H1 (cell line): ENCODE data around the gene DPEP1. TPM values are rescaled to one million over a fixed set of nuclear protein-coding genes. Genes with fewer than 3 reads are reported as not detected.

Experiments
- ATF3 ChIP-seq: IDR thresholded peaks from 2 replicates; pipeline ENCODE4 v1.6.1; 2011; ENCODE audit warnings: low read depth, mild to moderate bottlenecking, low read length; ENCODE audit not compliant: insufficient read depth
- CHD7 ChIP-seq: fragments of 300-600 bp; sonication (generic); IDR thresholded peaks from 2 replicates; pipeline ENCODE4 v1.7.1; 2012; ENCODE audit warnings: low read length, moderate library complexity, mild to moderate bottlenecking, inconsistent platforms; ENCODE audit not compliant: insufficient replicate concordance
- GABPA ChIP-seq: IDR thresholded peaks from 2 replicates; pipeline ENCODE4 v1.6.1; 2011; ENCODE audit warnings: mild to moderate bottlenecking, low read length, moderate library complexity, borderline replicate concordance; ENCODE audit not compliant: insufficient read depth
- RAD21 ChIP-seq, 2 experiments: IDR thresholded peaks in 1 of 2; conservative IDR thresholded peaks in 1 of 2; 2 replicates each; pipeline ENCODE4 v1.6.1; 2011; ENCODE audit warnings: low read depth in 2 of 2, low read length in 2 of 2, improper control_type of control experiment in 1 of 2, inconsistent platforms in 1 of 2, mild to moderate bottlenecking in 1 of 2, moderate library complexity in 1 of 2
- TBP ChIP-seq: IDR thresholded peaks from 2 replicates; pipeline ENCODE4 v1.6.1; 2011; ENCODE audit warnings: low read depth, low read length, improper control_type of control experiment
- polyA plus RNA-seq, 7 experiments: library from polyadenylated mRNA; depleted of rRNA in 3 of 7; stranded (reverse) in 5 of 7; unstranded in 2 of 7; fragments of >200 nt in 5 of 7; fragments of 200-250 nt in 2 of 7; gene quantifications; 1 replicate in 5 of 7; 2 replicates in 1 of 7; 4 replicates in 1 of 7; pipeline versions ENCODE4 v1.2.1 to v1.2.3, GENCODE V29; 2011 to 2013; ENCODE audit warnings: missing spikeins in 2 of 7, mixed read lengths in 2 of 7
- total RNA-seq: library from RNA; stranded (reverse); fragmentation: NEBNext Ultra II Directional; extraction: Animal tissue kit (Norgen Biotek cat#: 25700); gene quantifications from 2 replicates; pipeline ENCODE4 v1.2.1, GENCODE V29; 2021

Gene DPEP1
- total and polyA plus RNA-seq, 2 of the 8 experiments (the other 6 are each of a cell fraction or from before 2014, with no cell fraction given): 2.8 to 3.1 TPM

DNA sequence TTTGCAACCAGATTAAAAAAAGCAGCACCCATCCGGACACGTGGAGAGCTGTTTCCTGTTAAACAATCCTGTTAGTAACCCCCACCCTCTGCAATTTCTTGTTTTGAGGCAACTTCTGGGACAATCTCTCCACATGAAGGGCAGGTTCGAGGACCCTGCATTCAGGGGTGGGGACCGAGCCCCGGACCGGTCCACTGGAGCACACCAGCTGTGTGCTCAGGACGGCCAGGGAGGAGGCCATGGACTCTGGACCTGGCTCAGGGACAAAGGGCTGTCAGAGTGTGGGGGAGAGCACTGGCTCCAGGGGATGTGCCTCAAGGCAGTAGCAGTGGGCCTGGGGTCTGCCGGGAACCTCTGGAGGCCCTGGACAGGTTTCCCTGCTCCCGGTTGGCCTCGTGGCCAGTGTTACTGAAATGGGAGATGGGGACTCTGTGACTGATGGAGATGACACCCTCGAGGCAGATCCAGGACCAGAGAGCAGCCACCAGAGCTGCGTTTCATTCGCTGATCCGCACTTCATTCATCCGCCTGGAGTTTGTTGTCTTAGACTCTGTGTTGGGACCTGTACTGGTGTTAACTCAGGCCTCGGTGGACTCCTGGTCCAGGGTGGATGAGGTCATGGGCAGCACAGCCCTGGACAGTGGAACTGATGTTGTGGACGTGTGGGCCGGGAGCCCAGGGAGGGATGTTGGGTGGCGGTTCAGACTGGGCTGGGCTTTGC, 40.8 kb upstream of the DPEP1 start (continued):
- TF ChIP-seq RAD21 (IDR thresholded peaks at IDR 0.05 in 1 of 2, conservative IDR thresholded peaks at IDR 0.05 in 1 of 2; ENCODE audit: low read depth in 2 of 2, low read length in 2 of 2) (no peak), CHD7 (no peak), GABPA (no peak), ATF3 (no peak), TBP (no peak)
